ENCODE data around the gene MYO7B. TPM values are rescaled to one million over a fixed set of nuclear protein-coding genes. Genes with fewer than 3 reads are reported as not detected.

MYO7B gene
- total and polyA plus RNA-seq, 2 donors (not counting 1 experiment from before 2014, with no cell fraction given): 5.0 to 68.2 TPM

GRCh38 chr2:127598711-127599110 is 63.2 kb downstream of the MYO7B start:
- no peaks in the 10 kb centered on the region for H3K27me3 Mint-ChIP-seq

GRCh38 chr2:127599211-127599610 is 63.7 kb downstream of the MYO7B start:
- Mint-ChIP-seq H3K27me3 (no peaks in the 10 kb centered on the region), H3K27ac (no peak overlapping the region), H3K9me3 (ENCODE audit: insufficient read depth) (peaks cover 3% of the 10 kb centered on the region), H3K4me3 (no peak overlapping the region), H3K4me1 (peaks cover 15% of the 10 kb centered on the region)
- H3K9ac ChIP-seq (ENCODE audit: low read length): no peak overlapping the region
- TF ChIP-seq CTCF (IDR thresholded peaks at IDR 0.05) (no peak), EZH2 (IDR thresholded peaks at IDR 0.05; ENCODE audit: borderline replicate concordance, insufficient read depth, low read depth, low read length, poor library complexity, severe bottlenecking) (no peak)
- no peaks in the 10 kb centered on the region for H4K20me1 ChIP-seq (ENCODE audit: control insufficient read depth, insufficient read depth, low read length, poor library complexity, severe bottlenecking)
- CTCF ChIA-PET: interaction anchor here (0.6 to 1.8 kb wide), 5 partner anchors 8 to 411 kb away, joined by 3 to 7 read pairs (median 4); no protein-coding TSS in a partner anchor
- no peak overlapping the region for H2AFZ ChIP-seq (ENCODE audit: insufficient read depth, low read depth, low read length, poor library complexity, severe bottlenecking)
- no peaks in the 10 kb centered on the region for H3K36me3 ChIP-seq (replicated peaks in 1 of 2; ENCODE audit: control extremely low read depth in 1 of 2, control insufficient read depth in 1 of 2, extremely low read depth in 1 of 2, insufficient read depth in 2 of 2, low read length in 1 of 2)
- WGBS (ENCODE audit: insufficient coverage): no CpG with 5 or more reads among the region's 3 CpGs
- H3K79me2 ChIP-seq (ENCODE audit: control insufficient read depth, insufficient read depth, low read length): no peaks in the 10 kb centered on the region
- H3K4me2 ChIP-seq (replicated peaks; ENCODE audit: low read depth, low read length, poor library complexity, severe bottlenecking): no peak overlapping the region
- H3K9me3 ChIP-seq (ENCODE audit: control extremely low read depth in 1 of 3, control insufficient read depth in 2 of 3, insufficient read depth in 1 of 3, low read length in 2 of 3): peaks cover 7 to 8% (median 7%) of the 10 kb centered on the region in 3 donors
- no peak overlapping the region for H3K4me3 ChIP-seq (ENCODE audit: control extremely low read depth in 1 of 5, extremely low read depth in 1 of 5, insufficient read depth in 1 of 5, low read depth in 2 of 5, low read length in 4 of 5)
- POLR2A ChIA-PET: no interaction called here
- DNase-seq: no peak
- no peaks in the 10 kb centered on the region for H3K27me3 ChIP-seq (replicated peaks in 1 of 4; ENCODE audit: control extremely low read depth in 1 of 4, control insufficient read depth in 3 of 4, insufficient read depth in 4 of 4, low read length in 3 of 4)
- peaks cover 4 to 7% of the 10 kb centered on the region in 2 donors for H3K4me1 ChIP-seq (ENCODE audit: control insufficient read depth in 2 of 2, insufficient read depth in 2 of 2, low read length in 2 of 2)
- no peak overlapping the region for H3K27ac ChIP-seq (ENCODE audit: low read length in 2 of 2)
- intact Hi-C loops (cut with micrococcal nuclease): no loop called here
- ATAC-seq (ENCODE audit: low read depth): no peak

More at GRCh38 chr2:127598711-127599110, 63.2 kb downstream of the MYO7B start:
- intact Hi-C loops (cut with micrococcal nuclease): no loop called here
- no CpG with 5 or more reads among the region's 3 CpGs for WGBS (ENCODE audit: insufficient coverage)
- H3K27ac Mint-ChIP-seq: no peak overlapping the region
- Histone ChIP-seq H3K9ac (ENCODE audit: low read length) (no peak overlapping the region), H3K27ac (ENCODE audit: low read length in 2 of 2) (no peak overlapping the region), H4K20me1 (ENCODE audit: control insufficient read depth, insufficient read depth, low read length, poor library complexity, severe bottlenecking) (no peaks in the 10 kb centered on the region), H3K9me3 (ENCODE audit: control extremely low read depth in 1 of 3, control insufficient read depth in 2 of 3, insufficient read depth in 1 of 3, low read length in 2 of 3) (peaks cover 7 to 8% (median 7%) of the 10 kb centered on the region in 3 donors), H3K4me2 (replicated peaks; ENCODE audit: low read depth, low read length, poor library complexity, severe bottlenecking) (no peak overlapping the region), H2AFZ (ENCODE audit: insufficient read depth, low read depth, low read length, poor library complexity, severe bottlenecking) (no peak overlapping the region), H3K4me3 (ENCODE audit: control extremely low read depth in 1 of 5, extremely low read depth in 1 of 5, insufficient read depth in 1 of 5, low read depth in 2 of 5, low read length in 4 of 5) (no peak overlapping the region), H3K36me3 (replicated peaks in 1 of 2; ENCODE audit: control extremely low read depth in 1 of 2, control insufficient read depth in 1 of 2, extremely low read depth in 1 of 2, insufficient read depth in 2 of 2, low read length in 1 of 2) (no peaks in the 10 kb centered on the region), H3K27me3 (replicated peaks in 1 of 4; ENCODE audit: control extremely low read depth in 1 of 4, control insufficient read depth in 3 of 4, insufficient read depth in 4 of 4, low read length in 3 of 4) (no peaks in the 10 kb centered on the region), H3K79me2 (ENCODE audit: control insufficient read depth, insufficient read depth, low read length) (no peaks in the 10 kb centered on the region), H3K4me1 (ENCODE audit: control insufficient read depth in 2 of 2, insufficient read depth in 2 of 2, low read length in 2 of 2) (peaks cover 4 to 9% of the 10 kb centered on the region in 2 donors)
- ChIA-PET POLR2A (no interaction called here), CTCF (interaction anchor here (0.6 to 1.8 kb wide), 4 partner anchors 17 to 412 kb away, joined by 3 to 4 read pairs (median 4); no protein-coding TSS in a partner anchor)
- H3K9me3 Mint-ChIP-seq (ENCODE audit: insufficient read depth): peaks cover 3% of the 10 kb centered on the region
- TF ChIP-seq EZH2 (IDR thresholded peaks at IDR 0.05; ENCODE audit: borderline replicate concordance, insufficient read depth, low read depth, low read length, poor library complexity, severe bottlenecking): no peak
- no peak for ATAC-seq (ENCODE audit: low read depth)
- no peak for DNase-seq
- no peak overlapping the region for H3K4me3 Mint-ChIP-seq
- peaks cover 15% of the 10 kb centered on the region for H3K4me1 Mint-ChIP-seq

Measured in B cell (primary cell).